Measurements from ENCODE around the gene MAD2L2. TPM values are rescaled to one million over a fixed set of nuclear protein-coding genes. Genes with fewer than 3 reads are reported as not detected.

Gene MAD2L2
- total RNA-seq, 1 experiment from 2014 or later = 127 TPM

DNA sequence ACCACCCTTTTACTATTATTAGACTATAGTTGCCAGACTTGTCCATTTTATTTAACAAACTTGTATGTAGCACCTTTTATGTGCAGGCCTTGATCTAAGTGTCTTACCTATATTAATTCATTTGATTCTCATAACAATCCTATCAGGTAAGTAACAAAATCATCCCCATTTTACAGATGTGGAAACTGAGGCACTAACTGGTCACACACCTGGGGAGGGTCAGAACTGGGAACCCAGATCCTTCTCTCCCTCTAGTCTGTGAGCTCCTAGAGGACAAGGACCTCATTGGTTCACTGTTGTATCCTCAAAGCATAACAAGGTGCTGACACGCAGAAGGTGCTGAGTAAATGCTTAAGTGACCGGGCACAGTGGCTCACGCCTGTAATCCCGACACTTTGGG is 41.6 kb downstream of the MAD2L2 start:
- BruUV-seq (replicated peaks) = no TSS peak
- TF ChIP-seq EZH2phosphoT487 (IDR thresholded peaks at IDR 0.05; ENCODE audit: borderline replicate concordance, low read length) (no peak), EZH2 (IDR thresholded peaks at IDR 0.05; ENCODE audit: low read length, unreplicated experiment) (no peak)
- TF ChIP-seq, protein P1, sequence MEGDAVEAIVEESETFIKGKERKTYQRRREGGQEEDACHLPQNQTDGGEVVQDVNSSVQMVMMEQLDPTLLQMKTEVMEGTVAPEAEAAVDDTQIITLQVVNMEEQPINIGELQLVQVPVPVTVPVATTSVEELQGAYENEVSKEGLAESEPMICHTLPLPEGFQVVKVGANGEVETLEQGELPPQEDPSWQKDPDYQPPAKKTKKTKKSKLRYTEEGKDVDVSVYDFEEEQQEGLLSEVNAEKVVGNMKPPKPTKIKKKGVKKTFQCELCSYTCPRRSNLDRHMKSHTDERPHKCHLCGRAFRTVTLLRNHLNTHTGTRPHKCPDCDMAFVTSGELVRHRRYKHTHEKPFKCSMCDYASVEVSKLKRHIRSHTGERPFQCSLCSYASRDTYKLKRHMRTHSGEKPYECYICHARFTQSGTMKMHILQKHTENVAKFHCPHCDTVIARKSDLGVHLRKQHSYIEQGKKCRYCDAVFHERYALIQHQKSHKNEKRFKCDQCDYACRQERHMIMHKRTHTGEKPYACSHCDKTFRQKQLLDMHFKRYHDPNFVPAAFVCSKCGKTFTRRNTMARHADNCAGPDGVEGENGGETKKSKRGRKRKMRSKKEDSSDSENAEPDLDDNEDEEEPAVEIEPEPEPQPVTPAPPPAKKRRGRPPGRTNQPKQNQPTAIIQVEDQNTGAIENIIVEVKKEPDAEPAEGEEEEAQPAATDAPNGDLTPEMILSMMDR (conservative IDR thresholded peaks at IDR 0.05; ENCODE audit: low read depth, low read length) = no peak
- ChIA-PET CTCF (no interaction called here), POLR2A (ENCODE audit: unreplicated experiment) (no interaction called here)
- H3K27ac ChIP-seq (ENCODE audit: low read length) = no peak overlapping the region
- no peaks in the 10 kb centered on the region for H3K36me3 ChIP-seq (ENCODE audit: low read depth, low read length)
- no peak for ATAC-seq
- no peaks in the 10 kb centered on the region for H3K9me3 ChIP-seq (ENCODE audit: low read length)
- no peaks in the 10 kb centered on the region for H3K9me2 ChIP-seq (replicated peaks; ENCODE audit: low read length)
- no peak for DNase-seq
- no peaks in the 10 kb centered on the region for H4K20me1 ChIP-seq (ENCODE audit: low read length)
- intact Hi-C loops (cut with micrococcal nuclease) = no loop called here
- H2AFZ ChIP-seq (ENCODE audit: low read length) = no peak overlapping the region
- H3K4me2 ChIP-seq (ENCODE audit: low read length) = no peak overlapping the region
- H3K9ac ChIP-seq (ENCODE audit: low read length) = no peak overlapping the region
- H3K4me3 ChIP-seq (ENCODE audit: low read length) = no peak overlapping the region
- no peaks in the 10 kb centered on the region for H3K4me1 ChIP-seq (ENCODE audit: insufficient read depth, low read length)
- H3K79me2 ChIP-seq (ENCODE audit: low read length) = no peaks in the 10 kb centered on the region
- peaks cover 23% of the 10 kb centered on the region for H3K27me3 ChIP-seq (ENCODE audit: low read length)
- no peaks in the 10 kb centered on the region for H3F3A ChIP-seq (ENCODE audit: low read length, unreplicated experiment)

DNA sequence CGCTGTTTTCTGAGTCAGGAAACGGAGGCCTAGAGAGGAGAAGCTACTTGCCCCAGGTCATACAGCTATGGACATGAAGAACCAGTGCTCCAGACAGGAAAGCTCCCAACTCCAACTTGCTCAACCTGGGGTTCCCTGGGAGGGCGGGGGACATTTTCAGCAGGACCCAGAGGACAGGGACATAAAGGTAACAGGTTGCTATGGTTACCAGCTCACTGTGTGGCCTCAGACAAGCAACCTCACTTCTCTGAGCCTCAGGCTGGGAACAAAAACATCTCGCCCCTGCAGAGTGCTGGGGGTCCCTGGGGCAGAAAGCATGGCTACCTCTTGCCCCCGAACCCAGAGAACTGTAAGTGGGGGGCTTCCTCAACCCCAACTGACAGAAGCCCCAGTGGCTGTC is 42.8 kb downstream of the MAD2L2 start:
- Histone ChIP-seq H3K4me1 (ENCODE audit: insufficient read depth, low read length) (no peaks in the 10 kb centered on the region), H3K9me2 (replicated peaks; ENCODE audit: low read length) (no peaks in the 10 kb centered on the region), H4K20me1 (ENCODE audit: low read length) (no peaks in the 10 kb centered on the region), H3K9ac (ENCODE audit: low read length) (no peak overlapping the region), H3K27me3 (ENCODE audit: low read length) (peaks cover 23% of the 10 kb centered on the region), H3K79me2 (ENCODE audit: low read length) (no peaks in the 10 kb centered on the region), H3K4me2 (ENCODE audit: low read length) (no peak overlapping the region), H3F3A (ENCODE audit: low read length, unreplicated experiment) (no peaks in the 10 kb centered on the region), H3K27ac (ENCODE audit: low read length) (no peak overlapping the region), H3K36me3 (ENCODE audit: low read depth, low read length) (no peaks in the 10 kb centered on the region), H3K9me3 (ENCODE audit: low read length) (no peaks in the 10 kb centered on the region), H2AFZ (ENCODE audit: low read length) (no peak overlapping the region), H3K4me3 (ENCODE audit: low read length) (no peak overlapping the region)
- BruUV-seq (replicated peaks) = no TSS peak
- ATAC-seq (no peak), DNase-seq (no peak)
- TF ChIP-seq EZH2 (IDR thresholded peaks at IDR 0.05; ENCODE audit: low read length, unreplicated experiment) (no peak), EZH2phosphoT487 (IDR thresholded peaks at IDR 0.05; ENCODE audit: borderline replicate concordance, low read length) (no peak)
- TF ChIP-seq, protein P1 (conservative IDR thresholded peaks at IDR 0.05; ENCODE audit: low read depth, low read length) = no peak
- intact Hi-C loops (cut with micrococcal nuclease) = no loop called here
- ChIA-PET POLR2A (ENCODE audit: unreplicated experiment) (no interaction called here), CTCF (no interaction called here)

DNA sequence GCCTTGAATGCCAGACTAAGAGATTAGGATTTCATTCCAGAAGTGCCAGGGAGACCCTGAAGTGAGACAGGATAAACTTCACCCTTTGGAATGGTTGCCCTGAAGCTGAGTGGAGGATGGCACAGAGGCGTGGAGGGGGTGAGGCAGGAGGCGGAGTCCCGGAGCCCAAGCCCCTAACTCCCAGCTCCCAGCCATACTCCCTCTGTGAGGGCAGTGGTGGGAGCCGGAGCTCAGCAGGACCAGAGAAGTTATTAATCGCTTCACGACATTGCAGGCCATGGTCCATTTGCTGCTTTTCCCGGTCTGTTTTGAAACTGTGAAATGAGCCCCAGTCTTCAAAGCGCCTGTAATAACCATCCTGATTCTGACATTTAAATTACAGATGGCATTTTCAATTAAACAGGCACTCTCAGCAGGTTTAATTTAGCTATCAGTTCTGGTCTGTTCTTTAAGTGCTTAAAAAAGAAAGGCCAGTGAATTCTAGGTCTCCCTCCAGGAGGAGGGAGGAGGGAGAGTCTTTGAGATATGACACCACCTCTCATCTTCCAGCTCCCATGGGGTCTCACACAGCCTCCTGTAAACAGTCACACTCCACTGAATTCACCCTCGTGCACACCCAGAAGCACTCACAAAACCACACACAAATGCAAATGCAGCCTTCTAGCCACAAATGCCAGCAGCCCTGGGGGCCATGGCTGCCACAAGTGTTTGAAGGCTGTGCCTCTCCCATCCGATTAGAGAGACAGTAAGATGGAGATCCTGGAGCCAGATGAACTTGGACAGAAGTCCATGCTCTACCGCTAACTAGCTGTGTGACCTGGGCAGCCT is 46.4 kb downstream of the MAD2L2 start:
- intact Hi-C loops (cut with micrococcal nuclease) = no loop called here

More for the DNA sequence above, 46.4 kb downstream of the MAD2L2 start:
- DNase-seq (no peak), ATAC-seq (no peak)
- H3F3A ChIP-seq (ENCODE audit: low read length, unreplicated experiment) = no peaks in the 10 kb centered on the region
- H3K9ac ChIP-seq (ENCODE audit: low read length) = no peak overlapping the region
- H4K20me1 ChIP-seq (ENCODE audit: low read length) = no peaks in the 10 kb centered on the region
- no peak overlapping the region for H3K4me3 ChIP-seq (ENCODE audit: low read length)
- CTCF ChIA-PET = no interaction called here
- POLR2A ChIA-PET (ENCODE audit: unreplicated experiment) = no interaction called here
- TF ChIP-seq EZH2 (IDR thresholded peaks at IDR 0.05; ENCODE audit: low read length, unreplicated experiment) = no peak
- TF ChIP-seq, protein P1 (conservative IDR thresholded peaks at IDR 0.05; ENCODE audit: low read depth, low read length) = no peak
- no peak for TF ChIP-seq EZH2phosphoT487 (IDR thresholded peaks at IDR 0.05; ENCODE audit: borderline replicate concordance, low read length)
- no peaks in the 10 kb centered on the region for H3K4me1 ChIP-seq (ENCODE audit: insufficient read depth, low read length)
- H3K4me2 ChIP-seq (ENCODE audit: low read length) = no peak overlapping the region
- peaks cover 40% of the 10 kb centered on the region for H3K27me3 ChIP-seq (ENCODE audit: low read length)
- no peak overlapping the region for H3K27ac ChIP-seq (ENCODE audit: low read length)
- H3K36me3 ChIP-seq (ENCODE audit: low read depth, low read length) = no peaks in the 10 kb centered on the region
- no TSS peak for BruUV-seq (replicated peaks)
- no peaks in the 10 kb centered on the region for H3K9me2 ChIP-seq (replicated peaks; ENCODE audit: low read length)
- no peak overlapping the region for H2AFZ ChIP-seq (ENCODE audit: low read length)
- H3K9me3 ChIP-seq (ENCODE audit: low read length) = no peaks in the 10 kb centered on the region
- H3K79me2 ChIP-seq (ENCODE audit: low read length) = no peaks in the 10 kb centered on the region
